ENCODE measurements around the gene TLCD5.

Gene TLCD5

DNA sequence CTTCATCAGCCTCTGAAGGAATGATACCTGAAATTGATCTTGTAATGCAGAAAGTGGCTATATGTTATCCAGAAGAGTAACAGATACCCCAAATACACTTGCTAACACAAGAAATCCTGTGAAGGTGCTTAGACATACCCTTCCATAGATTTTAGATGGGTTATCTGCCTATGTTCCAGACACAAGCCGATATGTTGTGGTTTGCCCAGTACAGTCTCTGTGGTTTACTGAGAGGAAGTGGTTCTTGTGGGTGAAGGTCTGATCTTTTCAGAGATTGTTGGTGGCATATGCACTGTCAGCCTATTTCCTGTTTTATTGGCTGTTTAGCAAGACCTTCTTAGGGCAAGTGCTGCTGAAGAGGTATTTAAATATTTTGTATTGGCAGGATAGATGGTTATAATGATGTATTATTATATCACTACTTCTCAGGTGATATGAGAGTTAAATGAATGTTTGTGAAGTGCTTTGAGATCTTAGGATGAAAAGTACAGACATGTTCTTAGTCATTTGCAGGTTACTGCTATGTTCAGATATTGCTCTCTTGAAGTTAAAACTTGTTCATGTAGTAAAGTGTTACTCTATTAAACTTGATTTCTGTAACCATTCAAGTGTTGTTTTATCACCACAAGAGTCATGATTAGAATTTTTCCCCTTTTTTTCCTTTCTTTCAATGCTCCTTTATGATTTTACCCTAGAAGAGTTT lies 19.4 kb downstream of the TLCD5 start:
- in situ Hi-C loops (cut with HindIII; ENCODE audit: low pct_unique_long_range_greater_than_20kb, low sequenced_read_pairs), result no loop called here
- TF ChIP-seq JUND (IDR thresholded peaks at IDR 0.05; ENCODE audit: low read depth), result no peak
- DNase-seq (ENCODE audit: low read depth in 1 of 2, low spot score in 1 of 2), result peak in 1 of 2 experiments; percentile 41

DNA sequence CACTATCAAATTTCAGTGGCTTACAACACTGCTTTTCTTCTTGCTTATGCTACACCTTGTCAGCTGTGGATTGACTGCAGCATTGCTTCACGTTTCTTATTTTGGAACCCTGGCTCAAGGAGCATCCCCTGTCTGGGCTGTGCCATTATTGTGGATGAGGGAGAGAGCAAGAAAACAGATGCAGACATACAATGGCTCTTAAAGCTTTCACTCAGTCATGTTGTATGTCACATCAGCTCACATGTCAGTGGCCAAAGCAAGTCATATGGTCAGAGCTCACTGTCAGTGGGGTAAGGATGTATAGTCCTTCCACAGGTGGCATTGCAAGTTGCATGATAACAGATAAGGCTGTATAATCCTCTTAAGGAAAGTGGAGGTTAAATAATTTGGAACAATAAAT lies 21.1 kb downstream of the TLCD5 start:
- no peak for DNase-seq (ENCODE audit: low read depth in 1 of 2, low spot score in 1 of 2)
- in situ Hi-C loops (cut with HindIII; ENCODE audit: low pct_unique_long_range_greater_than_20kb, low sequenced_read_pairs), result no loop called here

DNA sequence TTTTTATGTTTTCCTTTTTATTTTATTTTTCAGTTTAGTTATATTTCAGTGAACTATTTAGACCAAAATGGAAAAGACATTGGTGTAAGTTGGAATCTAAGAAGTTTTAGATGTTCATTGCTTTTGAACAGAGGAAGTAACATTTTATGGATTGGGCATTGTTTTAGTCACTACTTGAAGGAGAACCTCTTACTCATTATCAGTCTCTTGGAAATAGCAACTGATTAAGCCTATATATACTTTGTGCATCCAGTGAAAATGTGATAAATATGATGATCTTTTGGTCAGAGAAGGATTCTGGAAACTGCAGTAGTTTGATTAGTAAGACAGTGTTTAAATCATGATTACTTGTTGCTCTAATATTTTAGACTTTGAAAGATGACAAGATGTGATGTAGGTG lies 25.5 kb downstream of the TLCD5 start:
- no peak for TF ChIP-seq JUND (IDR thresholded peaks at IDR 0.05; ENCODE audit: low read depth)
- no peak for DNase-seq (ENCODE audit: low read depth in 1 of 2, low spot score in 1 of 2)
- in situ Hi-C loops (cut with HindIII; ENCODE audit: low pct_unique_long_range_greater_than_20kb, low sequenced_read_pairs), result no loop called here

More for the DNA sequence above, 21.1 kb downstream of the TLCD5 start:
- no peak for TF ChIP-seq JUND (IDR thresholded peaks at IDR 0.05; ENCODE audit: low read depth)

DNA sequence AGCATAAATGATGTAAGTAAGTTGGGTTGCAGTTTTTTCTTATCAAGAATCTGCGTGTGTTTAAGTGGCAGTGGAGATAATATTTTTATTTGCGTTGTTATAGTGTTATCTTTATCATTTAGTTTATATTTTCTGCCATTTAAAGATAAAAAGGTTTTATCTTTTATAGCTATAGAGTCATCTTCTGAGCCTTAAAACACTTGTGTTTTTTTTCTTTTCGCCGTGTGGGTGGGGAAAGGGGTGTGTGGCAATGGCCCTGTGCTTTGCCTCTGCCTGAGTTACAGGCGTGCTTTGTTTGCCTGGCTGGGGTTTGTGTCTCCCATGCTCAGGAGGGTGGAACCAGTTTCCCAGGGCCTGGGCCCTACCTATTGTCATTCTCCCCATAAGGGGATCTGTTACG lies 27.3 kb downstream of the TLCD5 start:
- no peak for TF ChIP-seq JUND (IDR thresholded peaks at IDR 0.05; ENCODE audit: low read depth)
- no peak for DNase-seq (ENCODE audit: low read depth in 1 of 2, low spot score in 1 of 2)
- in situ Hi-C loops (cut with HindIII; ENCODE audit: low pct_unique_long_range_greater_than_20kb, low sequenced_read_pairs), result no loop called here

DNA sequence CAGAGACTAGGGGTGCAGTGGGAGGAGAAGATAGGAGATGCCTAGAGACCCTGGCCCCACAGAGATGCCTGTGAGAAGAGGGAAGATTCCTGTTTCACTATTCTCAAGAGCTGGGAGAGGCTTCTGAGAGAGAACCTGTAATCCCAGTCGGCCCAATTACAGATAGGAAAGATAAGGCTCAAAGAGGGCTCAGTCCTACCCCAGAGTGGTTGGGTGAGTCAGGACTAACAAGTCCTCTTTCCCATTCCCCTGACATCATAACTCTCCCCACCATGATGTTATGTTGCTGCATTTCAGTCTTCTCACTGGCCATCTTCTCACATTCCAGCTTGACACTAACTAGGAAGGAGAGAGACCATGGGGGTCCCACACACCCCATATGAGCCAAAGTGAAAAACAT lies 29.0 kb downstream of the TLCD5 start:
- in situ Hi-C loops (cut with HindIII; ENCODE audit: low pct_unique_long_range_greater_than_20kb, low sequenced_read_pairs), result no loop called here

DNA sequence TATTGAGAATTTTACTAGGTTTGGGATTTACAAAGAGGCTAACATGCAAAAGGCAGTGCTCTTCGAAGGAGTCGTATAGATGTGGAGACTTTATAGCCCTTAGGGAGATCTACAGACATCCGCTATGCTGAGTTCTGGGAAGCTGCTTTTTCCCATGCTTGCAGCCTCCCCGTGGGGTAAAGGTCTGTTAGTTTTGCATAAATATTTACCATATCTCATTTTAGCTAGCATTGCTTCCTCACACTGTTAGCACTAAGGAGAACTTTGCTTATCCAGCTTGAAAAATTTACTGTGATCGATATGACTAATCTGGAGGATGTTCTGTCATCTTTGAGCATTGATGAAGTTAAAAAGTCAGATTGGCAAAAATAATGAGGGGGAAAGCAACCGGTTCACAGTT lies 29.7 kb downstream of the TLCD5 start:
- DNase-seq (ENCODE audit: low read depth in 1 of 2, low spot score in 1 of 2), result no peak
- in situ Hi-C loops (cut with HindIII; ENCODE audit: low pct_unique_long_range_greater_than_20kb, low sequenced_read_pairs), result no loop called here
- no peak for TF ChIP-seq JUND (IDR thresholded peaks at IDR 0.05; ENCODE audit: low read depth)

More for the DNA sequence above, 29.0 kb downstream of the TLCD5 start:
- DNase-seq (ENCODE audit: low read depth in 1 of 2, low spot score in 1 of 2), result peak in 1 of 2 experiments; percentile 49
- no peak for TF ChIP-seq JUND (IDR thresholded peaks at IDR 0.05; ENCODE audit: low read depth)

DNA sequence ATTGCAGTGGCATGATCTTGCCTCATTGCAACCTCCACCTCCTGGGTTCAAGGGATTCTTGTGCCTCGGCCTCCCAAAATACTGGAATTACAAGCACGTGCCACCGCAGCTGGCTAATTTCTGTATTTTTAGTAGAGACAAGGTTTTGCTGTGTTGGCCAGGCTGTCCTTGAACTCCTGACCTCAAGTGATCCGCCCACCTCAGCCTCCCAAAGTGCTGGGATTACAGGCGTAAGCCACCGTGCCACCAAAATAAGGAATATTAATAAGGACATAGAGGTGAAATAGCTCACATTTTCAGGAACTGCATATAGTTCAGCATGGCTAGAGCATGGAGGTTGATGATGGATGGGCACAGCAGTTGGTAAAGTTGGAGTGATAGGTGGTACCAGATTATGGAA lies 32.5 kb downstream of the TLCD5 start:
- in situ Hi-C loops (cut with HindIII; ENCODE audit: low pct_unique_long_range_greater_than_20kb, low sequenced_read_pairs), result no loop called here
- no peak for DNase-seq (ENCODE audit: low read depth in 1 of 2, low spot score in 1 of 2)
- no peak for TF ChIP-seq JUND (IDR thresholded peaks at IDR 0.05; ENCODE audit: low read depth)

DNA sequence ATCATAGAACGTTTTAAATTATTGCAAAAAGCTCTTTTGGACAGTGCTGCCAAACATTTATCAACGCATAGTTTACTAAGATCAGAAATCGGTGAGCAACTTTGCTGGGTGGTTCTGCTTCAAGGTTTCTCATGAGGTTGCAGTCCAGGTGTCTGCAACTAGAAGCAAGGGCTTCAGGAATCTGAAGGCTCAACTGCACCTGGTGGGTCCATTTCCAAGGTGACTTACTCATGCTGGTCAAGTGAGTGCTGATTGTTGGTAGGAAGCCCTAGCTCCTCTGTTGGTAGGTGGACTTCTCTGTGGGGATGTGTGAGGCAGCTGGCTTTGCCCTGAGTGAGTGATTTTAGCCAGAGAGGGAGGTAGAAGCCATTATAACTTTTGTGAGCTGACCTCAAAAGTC lies 33.6 kb downstream of the TLCD5 start:
- in situ Hi-C loops (cut with HindIII; ENCODE audit: low pct_unique_long_range_greater_than_20kb, low sequenced_read_pairs), result no loop called here
- no peak for TF ChIP-seq JUND (IDR thresholded peaks at IDR 0.05; ENCODE audit: low read depth)

DNA sequence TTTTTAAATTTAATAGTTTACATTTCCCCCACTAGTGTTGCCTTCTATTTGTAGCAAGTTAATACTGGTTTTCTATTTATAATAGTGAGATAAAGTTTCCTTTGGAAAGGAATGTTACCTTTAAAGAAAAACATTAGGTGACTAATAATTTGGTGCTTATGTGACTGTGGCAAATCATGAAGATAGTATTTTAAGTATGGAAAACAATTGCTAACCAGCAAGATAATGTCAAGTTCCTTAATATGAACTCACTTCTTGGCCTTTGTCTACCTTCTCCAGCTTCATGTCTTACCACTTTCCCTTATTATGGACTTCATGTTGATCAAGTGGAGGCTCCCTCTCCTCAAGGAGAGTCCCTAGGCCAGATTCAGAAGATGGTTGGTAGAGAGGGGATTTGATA lies 38.3 kb downstream of the TLCD5 start:
- DNase-seq (ENCODE audit: low read depth in 1 of 2, low spot score in 1 of 2), result no peak
- no peak for TF ChIP-seq JUND (IDR thresholded peaks at IDR 0.05; ENCODE audit: low read depth)
- in situ Hi-C loops (cut with HindIII; ENCODE audit: low pct_unique_long_range_greater_than_20kb, low sequenced_read_pairs), result no loop called here

More for the DNA sequence above, 33.6 kb downstream of the TLCD5 start:
- no peak for DNase-seq (ENCODE audit: low read depth in 1 of 2, low spot score in 1 of 2)

DNA sequence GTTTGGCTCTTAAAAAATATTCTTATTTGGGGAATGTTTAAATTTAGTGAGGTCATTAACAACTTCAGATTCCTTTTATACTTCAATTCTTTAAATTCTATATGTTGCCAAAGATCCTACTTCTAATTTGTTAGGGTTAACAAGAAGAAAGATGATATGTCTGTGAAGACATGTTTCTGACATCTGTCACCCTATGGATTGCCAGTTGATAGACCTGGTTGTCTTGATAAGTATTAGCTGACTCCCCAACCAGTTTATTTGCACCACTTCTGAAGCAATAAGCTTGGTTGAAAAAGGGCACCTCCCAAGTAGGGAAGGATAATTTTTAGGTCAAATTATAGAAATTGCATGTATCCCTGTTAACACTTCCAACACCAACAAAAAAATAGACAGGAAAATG lies 40.4 kb downstream of the TLCD5 start:
- no peak for DNase-seq (ENCODE audit: low read depth in 1 of 2, low spot score in 1 of 2)
- in situ Hi-C loops (cut with HindIII; ENCODE audit: low pct_unique_long_range_greater_than_20kb, low sequenced_read_pairs), result no loop called here
- TF ChIP-seq JUND (IDR thresholded peaks at IDR 0.05; ENCODE audit: low read depth), result no peak

DNA sequence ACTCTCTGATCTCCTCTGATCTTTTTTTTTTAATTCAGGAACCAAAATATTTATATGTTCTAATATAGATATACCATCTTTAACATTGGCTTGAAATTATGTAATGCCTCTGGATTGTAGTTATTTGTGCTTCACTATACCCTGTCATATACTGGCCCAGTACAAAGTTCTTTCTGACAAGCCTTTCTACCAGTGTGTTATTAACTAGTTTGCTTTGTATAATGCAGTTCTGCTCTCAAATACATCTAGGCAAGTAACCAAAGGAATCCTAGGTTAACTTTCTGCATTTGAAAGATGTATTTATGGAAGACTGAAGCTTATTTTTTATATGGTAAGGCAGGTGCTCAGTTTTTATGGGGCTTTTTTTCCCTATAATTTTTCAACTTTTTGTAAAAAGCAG lies 47.2 kb downstream of the TLCD5 start:
- in situ Hi-C loops (cut with HindIII; ENCODE audit: low pct_unique_long_range_greater_than_20kb, low sequenced_read_pairs), result no loop called here
- DNase-seq (ENCODE audit: low read depth in 1 of 2, low spot score in 1 of 2), result no peak
- TF ChIP-seq JUND (IDR thresholded peaks at IDR 0.05; ENCODE audit: low read depth), result no peak

DNA sequence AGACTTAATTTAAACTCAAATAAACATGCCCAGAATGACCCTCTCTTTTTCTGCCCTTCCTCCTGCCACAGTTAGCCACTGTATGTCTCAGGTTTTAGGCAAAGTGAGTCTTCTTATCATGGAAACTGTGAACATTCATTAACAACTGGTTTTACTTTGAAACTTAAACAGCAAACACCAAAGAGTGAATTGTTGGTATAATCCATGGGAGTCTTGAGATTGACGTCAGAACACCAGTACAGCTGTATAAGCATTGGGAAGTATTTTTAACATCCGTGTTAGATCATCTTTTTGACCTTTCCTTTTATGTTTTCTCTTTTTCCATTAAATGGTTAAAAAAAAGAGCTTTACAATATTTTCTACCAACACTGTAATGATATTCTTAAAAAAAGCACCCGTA lies 50.0 kb downstream of the TLCD5 start:
- no peak for DNase-seq (ENCODE audit: low read depth in 1 of 2, low spot score in 1 of 2)
- in situ Hi-C loops (cut with HindIII; ENCODE audit: low pct_unique_long_range_greater_than_20kb, low sequenced_read_pairs), result no loop called here
- TF ChIP-seq JUND (IDR thresholded peaks at IDR 0.05; ENCODE audit: low read depth), result no peak

DNA sequence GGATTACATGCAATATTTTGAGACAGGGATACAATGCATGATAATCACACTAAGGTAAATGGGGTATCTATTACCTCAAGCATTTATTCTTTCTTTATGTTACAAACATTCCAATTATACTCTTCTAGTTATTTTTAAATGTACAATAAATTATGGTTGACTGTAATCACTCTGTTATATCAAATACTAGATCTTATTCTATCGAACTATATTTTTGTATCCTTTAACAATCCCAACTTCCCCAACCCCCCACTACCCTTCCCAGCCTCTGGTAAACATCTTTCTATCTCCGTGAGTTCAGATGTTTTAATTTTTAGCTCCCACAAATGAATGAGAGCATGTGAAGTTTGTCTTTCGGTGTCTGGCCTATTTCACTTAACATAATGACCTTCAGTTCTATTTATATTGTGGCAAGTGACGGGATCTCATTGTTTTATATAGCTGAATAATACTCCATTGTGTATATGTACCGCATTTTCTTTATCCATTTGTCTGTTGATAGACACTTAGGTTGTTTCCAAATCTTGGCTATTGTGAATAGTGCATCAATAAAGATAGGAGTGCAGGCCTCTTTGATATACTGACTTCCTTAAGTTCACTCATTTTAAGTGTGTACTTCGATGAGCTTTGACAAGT lies 51.6 kb downstream of the TLCD5 start:
- no peak for TF ChIP-seq JUND (IDR thresholded peaks at IDR 0.05; ENCODE audit: low read depth)
- no peak for DNase-seq (ENCODE audit: low read depth in 1 of 2, low spot score in 1 of 2)
- in situ Hi-C loops (cut with HindIII; ENCODE audit: low pct_unique_long_range_greater_than_20kb, low sequenced_read_pairs), result no loop called here

DNA sequence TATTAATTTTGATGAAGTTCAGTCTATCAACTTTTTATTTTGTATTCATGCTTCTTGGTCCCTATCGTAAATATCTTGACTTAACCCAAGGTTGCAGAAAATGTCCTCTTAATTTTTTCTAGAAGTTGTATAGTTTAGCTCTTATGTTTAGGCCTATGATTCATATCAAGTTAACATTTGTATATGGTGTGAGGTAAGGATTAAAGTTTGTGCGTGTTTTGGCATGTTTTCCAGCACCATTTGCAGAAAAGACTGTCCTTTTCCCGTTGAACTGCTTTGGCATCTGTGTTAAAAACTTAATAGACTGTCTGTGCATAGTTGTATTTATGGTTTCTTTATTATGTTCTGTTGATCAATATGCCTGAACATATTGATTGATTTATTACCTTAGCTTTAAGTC lies 53.4 kb downstream of the TLCD5 start:
- no peak for DNase-seq (ENCODE audit: low read depth in 1 of 2, low spot score in 1 of 2)
- in situ Hi-C loops (cut with HindIII; ENCODE audit: low pct_unique_long_range_greater_than_20kb, low sequenced_read_pairs), result no loop called here
- TF ChIP-seq JUND (IDR thresholded peaks at IDR 0.05; ENCODE audit: low read depth), result no peak
